Measurements from ENCODE around the gene NLRP2B. TPM values are rescaled to one million over a fixed set of nuclear protein-coding genes. Genes with fewer than 3 reads are reported as not detected.

NLRP2B gene
- total and polyA plus RNA-seq, 2 experiments from 2014 or later, result not detected

DNA sequence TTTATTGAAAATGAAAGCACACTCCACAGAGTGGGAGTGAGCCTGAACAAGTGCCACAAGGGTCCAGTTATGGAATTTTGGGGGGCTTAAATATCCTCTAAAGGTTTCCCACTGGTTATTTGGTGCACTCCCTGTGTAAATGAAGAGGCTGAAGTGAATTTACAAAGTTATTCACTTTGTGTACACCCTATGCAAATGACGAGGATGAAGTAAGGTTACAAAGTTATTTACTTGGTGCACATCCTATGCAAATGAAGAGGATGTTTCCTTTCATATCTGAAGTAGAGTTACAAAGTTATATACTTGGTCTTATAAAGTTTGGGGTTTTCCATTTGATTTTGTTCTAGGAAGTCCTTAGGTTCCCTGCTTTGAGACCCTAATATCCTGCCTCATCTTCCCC, 13.1 kb downstream of the NLRP2B start:
- no peaks in the 10 kb centered on the region for H3K9me3 ChIP-seq (ENCODE audit: low read depth)
- H2AFZ ChIP-seq, result no peak overlapping the region
- no peaks in the 10 kb centered on the region for H3K4me1 ChIP-seq (ENCODE audit: insufficient read depth)
- H3K79me2 ChIP-seq, result no peaks in the 10 kb centered on the region
- H3K9me2 ChIP-seq (replicated peaks; ENCODE audit: insufficient read depth), result no peaks in the 10 kb centered on the region
- no peaks in the 10 kb centered on the region for H3K27me3 ChIP-seq
- H3K36me3 ChIP-seq (replicated peaks; ENCODE audit: insufficient read depth, low read depth), result no peaks in the 10 kb centered on the region
- no peak overlapping the region for H3K27ac ChIP-seq
- DNase-seq (ENCODE audit: low spot score), result no peak
- H3K4me3 ChIP-seq, result no peak overlapping the region
- H4K20me1 ChIP-seq (ENCODE audit: insufficient read depth, poor library complexity, severe bottlenecking), result no peaks in the 10 kb centered on the region
- no peak overlapping the region for H3K4me2 ChIP-seq
- WGBS (ENCODE audit: low lambda C conversion rate, missing lambda C conversion rate), result 44% methylated on average over 1 of the region's 1 CpG
- TF ChIP-seq EZH2 (IDR thresholded peaks at IDR 0.05; ENCODE audit: borderline replicate concordance) (no peak), EZH2phosphoT487 (IDR thresholded peaks at IDR 0.05; ENCODE audit: low read depth, severe bottlenecking, unreplicated experiment) (no peak)
- TF ChIP-seq, protein P1, sequence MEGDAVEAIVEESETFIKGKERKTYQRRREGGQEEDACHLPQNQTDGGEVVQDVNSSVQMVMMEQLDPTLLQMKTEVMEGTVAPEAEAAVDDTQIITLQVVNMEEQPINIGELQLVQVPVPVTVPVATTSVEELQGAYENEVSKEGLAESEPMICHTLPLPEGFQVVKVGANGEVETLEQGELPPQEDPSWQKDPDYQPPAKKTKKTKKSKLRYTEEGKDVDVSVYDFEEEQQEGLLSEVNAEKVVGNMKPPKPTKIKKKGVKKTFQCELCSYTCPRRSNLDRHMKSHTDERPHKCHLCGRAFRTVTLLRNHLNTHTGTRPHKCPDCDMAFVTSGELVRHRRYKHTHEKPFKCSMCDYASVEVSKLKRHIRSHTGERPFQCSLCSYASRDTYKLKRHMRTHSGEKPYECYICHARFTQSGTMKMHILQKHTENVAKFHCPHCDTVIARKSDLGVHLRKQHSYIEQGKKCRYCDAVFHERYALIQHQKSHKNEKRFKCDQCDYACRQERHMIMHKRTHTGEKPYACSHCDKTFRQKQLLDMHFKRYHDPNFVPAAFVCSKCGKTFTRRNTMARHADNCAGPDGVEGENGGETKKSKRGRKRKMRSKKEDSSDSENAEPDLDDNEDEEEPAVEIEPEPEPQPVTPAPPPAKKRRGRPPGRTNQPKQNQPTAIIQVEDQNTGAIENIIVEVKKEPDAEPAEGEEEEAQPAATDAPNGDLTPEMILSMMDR (IDR thresholded peaks at IDR 0.05; ENCODE audit: poor library complexity), result no peak

DNA sequence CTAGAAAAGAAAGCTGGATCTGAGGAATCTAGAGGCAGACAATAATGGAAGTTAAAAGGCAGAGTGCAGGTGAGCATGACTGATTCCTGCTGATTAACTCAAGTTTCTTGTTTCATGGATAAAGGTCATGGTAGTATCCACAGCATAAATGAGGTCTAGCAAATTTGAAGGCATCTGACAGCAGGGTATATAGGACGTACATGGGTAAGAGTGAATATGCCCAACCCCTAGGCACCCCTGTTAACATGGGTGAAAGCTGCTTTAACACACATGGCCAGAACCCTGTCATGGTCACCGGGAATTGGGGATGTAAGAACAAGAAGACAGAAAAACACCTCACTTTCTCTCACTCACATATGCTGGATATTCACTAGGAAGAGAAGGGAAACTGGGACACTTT, 25.0 kb downstream of the NLRP2B start:
- H3K9me2 ChIP-seq (replicated peaks; ENCODE audit: insufficient read depth), result no peaks in the 10 kb centered on the region
- TF ChIP-seq EZH2phosphoT487 (IDR thresholded peaks at IDR 0.05; ENCODE audit: low read depth, severe bottlenecking, unreplicated experiment), result no peak
- TF ChIP-seq, protein P1 (IDR thresholded peaks at IDR 0.05; ENCODE audit: poor library complexity), result no peak
- TF ChIP-seq EZH2 (IDR thresholded peaks at IDR 0.05; ENCODE audit: borderline replicate concordance), result no peak

DNA sequence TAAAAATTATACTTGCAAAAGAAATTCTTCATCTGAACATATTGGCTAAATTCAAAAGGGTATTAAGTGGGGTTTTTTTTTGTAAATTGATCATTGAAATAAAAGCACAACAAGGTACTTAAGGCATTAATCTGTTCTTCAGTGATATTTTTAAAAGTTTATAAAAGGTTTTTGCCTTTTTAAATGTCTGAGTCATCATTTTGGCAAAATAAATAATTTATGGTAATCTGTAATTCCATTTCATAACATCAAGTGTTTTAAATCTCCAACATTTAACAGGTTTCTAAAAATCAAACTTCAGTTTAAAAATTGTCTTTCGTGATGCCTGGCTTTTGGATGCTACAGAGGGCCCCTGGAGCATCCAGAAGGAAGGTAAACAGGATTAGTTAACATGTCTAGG, 27.4 kb downstream of the NLRP2B start:
- Histone ChIP-seq H3K4me2 (no peak overlapping the region), H3K4me1 (ENCODE audit: insufficient read depth) (no peaks in the 10 kb centered on the region), H3K9me3 (ENCODE audit: low read depth) (no peaks in the 10 kb centered on the region), H3K27ac (no peak overlapping the region), H3K79me2 (no peaks in the 10 kb centered on the region), H3K4me3 (no peak overlapping the region), H3K9me2 (replicated peaks; ENCODE audit: insufficient read depth) (no peaks in the 10 kb centered on the region), H4K20me1 (ENCODE audit: insufficient read depth, poor library complexity, severe bottlenecking) (no peaks in the 10 kb centered on the region), H3K27me3 (no peaks in the 10 kb centered on the region), H3K36me3 (replicated peaks; ENCODE audit: insufficient read depth, low read depth) (no peaks in the 10 kb centered on the region), H2AFZ (no peak overlapping the region)
- DNase-seq (ENCODE audit: low spot score), result no peak
- TF ChIP-seq EZH2 (IDR thresholded peaks at IDR 0.05; ENCODE audit: borderline replicate concordance) (no peak), EZH2phosphoT487 (IDR thresholded peaks at IDR 0.05; ENCODE audit: low read depth, severe bottlenecking, unreplicated experiment) (no peak)
- TF ChIP-seq, protein P1 (IDR thresholded peaks at IDR 0.05; ENCODE audit: poor library complexity), result no peak
- 52% methylated on average over 1 of the region's 1 CpG for WGBS (ENCODE audit: low lambda C conversion rate, missing lambda C conversion rate)

More for the DNA sequence above, 25.0 kb downstream of the NLRP2B start:
- no peak overlapping the region for H3K4me2 ChIP-seq
- no peaks in the 10 kb centered on the region for H3K79me2 ChIP-seq
- DNase-seq (ENCODE audit: low spot score), result no peak
- H3K9me3 ChIP-seq (ENCODE audit: low read depth), result no peaks in the 10 kb centered on the region
- WGBS (ENCODE audit: low lambda C conversion rate, missing lambda C conversion rate), result 58% methylated on average over 2 of the region's 2 CpGs
- H3K36me3 ChIP-seq (replicated peaks; ENCODE audit: insufficient read depth, low read depth), result no peaks in the 10 kb centered on the region
- H4K20me1 ChIP-seq (ENCODE audit: insufficient read depth, poor library complexity, severe bottlenecking), result no peaks in the 10 kb centered on the region
- H3K4me3 ChIP-seq, result no peak overlapping the region
- H3K27ac ChIP-seq, result no peak overlapping the region
- no peaks in the 10 kb centered on the region for H3K4me1 ChIP-seq (ENCODE audit: insufficient read depth)
- H2AFZ ChIP-seq, result no peak overlapping the region
- no peaks in the 10 kb centered on the region for H3K27me3 ChIP-seq

All from hepatocyte (in vitro differentiated cells).